HUES64 (cell line): ENCODE measurements around the gene ENTREP3.
A peak's percentile ranks its signal among the peaks of the same experiment; 100 is the strongest.

Experiments used
- H3K27ac ChIP-seq: 2 replicates; pipeline ENCODE4 v1.7.0; 2013; ENCODE audit warnings: low read depth, low read length, inconsistent platforms
- H3K27me3 ChIP-seq: 2 replicates; pipeline ENCODE4 v1.6.1; 2013; ENCODE audit warnings: mild to moderate bottlenecking, low read length; ENCODE audit not compliant: insufficient read depth
- H3K36me3 ChIP-seq: 2 replicates; pipeline ENCODE4 v1.6.1; 2013; ENCODE audit warnings: mild to moderate bottlenecking, low read length; ENCODE audit not compliant: insufficient read depth
- H3K4me1 ChIP-seq: 2 replicates; pipeline ENCODE4 v1.6.1; 2013; ENCODE audit warnings: mild to moderate bottlenecking, low read length, moderate library complexity; ENCODE audit not compliant: insufficient read depth
- H3K4me3 ChIP-seq: 2 replicates; pipeline ENCODE4 v1.5.1; 2013; ENCODE audit warnings: mild to moderate bottlenecking, low read length, moderate library complexity
- H3K9ac ChIP-seq: 2 replicates; pipeline ENCODE4 v1.6.1; 2013; ENCODE audit warnings: mild to moderate bottlenecking, low read depth, low read length
- H3K9me3 ChIP-seq: 2 replicates; pipeline ENCODE4 v1.6.1; 2013; ENCODE audit warnings: low read depth, low read length; ENCODE audit not compliant: insufficient read depth
- WGBS: fragments of 150-250, 120-280 bp; methylation state at CpG from one replicate; pipeline ENCODE4 v1.1.7; 2013; ENCODE audit warnings: missing lambda C conversion rate; 5-methylcytosine and 5-hydroxymethylcytosine counted together

ENTREP3 gene

DNA sequence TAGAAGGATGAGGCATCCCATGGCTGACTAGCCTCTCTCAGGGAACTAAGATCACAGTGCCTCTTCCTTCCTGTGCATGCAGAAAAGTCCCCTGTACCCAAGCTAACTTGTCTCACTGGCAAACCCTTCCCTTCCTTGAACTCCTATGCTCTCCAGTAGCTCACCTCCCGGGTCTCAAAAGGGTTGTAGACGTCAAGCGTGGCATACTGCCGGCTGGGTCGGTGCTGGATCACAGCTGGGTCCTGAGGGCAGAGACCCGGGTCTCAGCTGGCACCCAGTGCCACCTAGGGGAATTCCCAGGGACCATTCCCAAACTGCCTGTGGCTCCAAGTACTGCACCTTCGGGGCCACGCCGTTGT lies 6.2 kb upstream of the ENTREP3 start:
- 4% methylated on average over 9 of the region's 9 CpGs for WGBS
- Histone ChIP-seq H3K4me3 (peak overlapping the region; percentile 73), H3K9ac (peak overlapping the region; percentile 78), H3K4me1 (peaks cover 4% of the 10 kb centered on the region; the same call in 1 of the 2 replicates), H3K27ac (peak overlapping the region; percentile 6; the same call in 1 of the 2 replicates), H3K27me3 (no peaks in the 10 kb centered on the region), H3K36me3 (peaks cover 61% of the 10 kb centered on the region), H3K9me3 (no peaks in the 10 kb centered on the region)

DNA sequence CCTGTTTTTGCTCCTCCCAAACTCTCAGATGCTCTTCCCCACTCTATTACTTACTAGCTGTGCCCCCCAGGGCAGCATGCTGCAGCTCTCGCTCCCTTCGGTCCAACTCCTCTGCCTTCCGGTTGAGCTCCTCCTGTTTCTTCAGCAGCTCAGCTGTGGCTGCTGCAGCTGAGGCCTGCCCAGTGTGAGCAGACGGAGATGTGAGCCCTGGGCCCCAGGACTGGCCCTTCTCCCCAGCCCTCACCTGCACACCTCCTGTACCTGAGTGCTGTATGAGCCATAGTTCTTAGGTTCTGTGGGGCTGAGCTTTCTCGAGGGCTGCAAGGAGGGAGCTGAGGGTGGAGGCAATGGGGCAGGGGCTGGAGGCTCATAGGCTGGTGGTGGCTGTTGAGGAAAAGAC lies 5.0 kb upstream of the ENTREP3 start:
- H3K36me3 ChIP-seq: peaks cover 50% of the 10 kb centered on the region
- 94% methylated on average over 5 of the region's 5 CpGs for WGBS
- H3K4me1 ChIP-seq: peaks cover 8% of the 10 kb centered on the region; the same call in 1 of the 2 replicates
- no peak overlapping the region for H3K4me3 ChIP-seq
- no peak overlapping the region for H3K27ac ChIP-seq
- no peaks in the 10 kb centered on the region for H3K27me3 ChIP-seq
- H3K9ac ChIP-seq: no peak overlapping the region
- no peaks in the 10 kb centered on the region for H3K9me3 ChIP-seq

DNA sequence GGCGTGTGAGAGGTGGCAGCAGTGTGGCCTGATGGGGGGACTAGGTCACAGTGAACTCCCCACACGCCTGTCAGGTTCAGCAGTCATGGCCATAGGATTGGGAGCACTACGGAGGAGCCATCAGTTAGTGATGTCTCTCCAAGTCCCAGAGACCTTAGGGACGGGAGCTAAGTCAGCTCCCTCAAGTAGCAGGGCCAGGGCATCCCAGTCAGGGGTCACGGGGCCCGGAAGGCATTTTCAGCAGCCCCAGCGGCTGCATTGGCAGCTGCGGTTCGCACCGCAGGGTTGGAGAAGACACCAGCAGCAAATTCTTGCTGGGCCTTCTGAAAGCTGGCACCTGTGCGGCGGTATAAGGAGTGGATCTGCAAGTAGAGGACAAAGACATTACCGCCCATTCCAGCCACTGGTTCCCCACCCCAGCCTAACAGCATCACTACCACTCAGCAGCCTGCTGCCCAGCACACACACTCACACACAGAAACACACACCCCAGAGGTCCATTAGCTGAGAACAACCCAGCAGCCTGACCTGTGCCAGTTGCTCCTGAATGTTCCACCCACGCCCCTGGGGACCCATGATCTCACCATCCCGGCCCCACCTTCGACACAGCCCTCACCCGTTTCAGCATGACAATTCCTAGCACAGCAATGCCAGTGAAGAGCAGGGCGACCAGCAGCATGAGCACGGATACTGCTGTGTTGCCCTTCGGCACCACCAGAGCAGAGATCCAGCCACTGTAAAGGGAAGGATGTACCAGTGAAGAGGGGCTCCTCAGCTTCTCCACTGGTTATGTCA lies 972 bp upstream of the ENTREP3 start:
- Histone ChIP-seq H3K27ac (no peak overlapping the region), H3K4me1 (peaks cover 14% of the 10 kb centered on the region; the same call in 1 of the 2 replicates), H3K36me3 (peaks cover 24% of the 10 kb centered on the region), H3K4me3 (peak overlapping the region; percentile 79), H3K9me3 (no peaks in the 10 kb centered on the region), H3K27me3 (no peaks in the 10 kb centered on the region), H3K9ac (peak overlapping the region; percentile 61; the same call in 1 of the 2 replicates)
- 87% methylated on average over 20 of the region's 20 CpGs for WGBS

DNA sequence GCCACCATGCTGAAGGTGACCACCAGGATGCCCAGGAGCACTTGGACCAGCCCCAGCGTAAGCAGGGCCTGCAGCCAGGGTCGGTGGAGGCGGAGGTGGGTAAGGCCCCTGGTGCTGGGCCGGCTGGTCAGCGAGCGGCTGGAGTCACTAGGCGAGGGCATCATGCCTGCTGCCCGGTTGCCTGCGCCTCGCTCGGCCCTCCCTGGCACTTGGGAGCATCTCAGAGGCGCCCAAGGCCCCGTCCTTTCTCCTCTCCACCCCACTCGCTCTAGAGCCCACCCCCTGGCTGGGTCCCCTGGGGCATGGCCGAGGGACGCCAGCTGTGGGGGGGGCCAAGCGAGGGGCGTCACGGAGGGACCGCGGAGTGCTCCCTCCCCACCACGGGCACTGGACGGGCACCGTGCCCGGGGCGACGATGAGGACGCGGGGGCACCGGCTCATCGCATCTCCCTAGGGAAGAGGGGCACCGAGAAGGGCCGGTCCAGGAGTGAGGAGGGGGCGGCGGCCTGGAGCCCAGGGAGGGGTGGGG lies 505 bp downstream of the ENTREP3 start:
- 11% methylated on average over 35 of the region's 35 CpGs for WGBS
- no peaks in the 10 kb centered on the region for H3K27me3 ChIP-seq
- peak overlapping the region; percentile 79 for H3K4me3 ChIP-seq
- peak overlapping the region; percentile 23 for H3K9ac ChIP-seq
- H3K36me3 ChIP-seq: peaks cover 21% of the 10 kb centered on the region
- H3K9me3 ChIP-seq: no peaks in the 10 kb centered on the region
- peaks cover 12% of the 10 kb centered on the region; the same call in 1 of the 2 replicates for H3K4me1 ChIP-seq
- no peak overlapping the region for H3K27ac ChIP-seq

DNA sequence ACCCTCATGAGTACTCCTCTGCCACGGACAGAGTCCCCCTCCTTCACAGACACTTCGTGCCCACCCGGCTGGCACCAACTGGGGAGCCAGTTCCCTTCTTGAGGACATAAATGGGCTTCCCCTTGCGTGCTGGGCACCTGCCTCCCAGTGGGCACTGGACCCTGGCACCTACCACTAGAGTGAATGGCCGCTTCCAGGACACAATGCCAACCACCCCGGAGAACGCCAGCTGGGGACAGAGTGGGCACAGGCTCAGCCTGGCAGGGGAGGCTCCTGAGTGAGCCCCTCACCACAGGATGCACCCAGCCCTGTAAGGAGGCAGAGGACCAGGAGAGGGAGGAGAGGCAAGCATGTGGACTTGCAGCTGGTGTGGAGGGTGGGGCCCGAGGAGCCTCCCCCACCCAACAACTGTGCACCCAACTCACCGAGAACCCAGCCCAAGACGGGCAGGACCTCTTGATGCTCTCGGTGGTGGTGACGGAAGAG lies 1.0 kb downstream of the ENTREP3 start:
- WGBS: 76% methylated on average over 11 of the region's 12 CpGs
- H3K4me1 ChIP-seq: peaks cover 12% of the 10 kb centered on the region; the same call in 1 of the 2 replicates
- H3K9me3 ChIP-seq: no peaks in the 10 kb centered on the region
- no peak overlapping the region for H3K27ac ChIP-seq
- peaks cover 17% of the 10 kb centered on the region for H3K36me3 ChIP-seq
- H3K27me3 ChIP-seq: no peaks in the 10 kb centered on the region
- 0 out of 2 replicates have a peak overlapping the region, but pooled peaks have one; percentile 23 for H3K9ac ChIP-seq
- H3K4me3 ChIP-seq: peak overlapping the region; percentile 79

DNA sequence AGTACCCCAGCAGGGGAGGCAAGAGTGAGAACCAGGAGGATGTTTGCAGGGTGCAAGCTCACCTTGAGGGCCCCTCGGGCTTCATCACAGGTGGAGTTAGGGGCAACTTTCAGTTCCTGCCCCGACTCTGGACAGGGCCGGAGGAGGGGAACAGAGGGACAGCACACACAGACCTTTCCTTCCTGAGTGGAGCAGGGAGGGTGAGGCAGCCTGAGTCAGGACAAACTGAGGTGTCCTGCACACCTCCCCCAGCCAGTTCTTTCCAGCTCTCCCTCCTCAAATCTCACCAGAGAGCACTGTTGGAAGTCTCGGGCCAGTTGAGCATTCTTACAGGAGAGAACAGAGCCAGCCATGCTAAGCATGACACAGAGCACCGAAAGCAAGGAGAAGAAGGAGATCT lies 1.5 kb downstream of the ENTREP3 start:
- peaks cover 12% of the 10 kb centered on the region; the same call in 1 of the 2 replicates for H3K4me1 ChIP-seq
- H3K36me3 ChIP-seq: peaks cover 18% of the 10 kb centered on the region
- H3K4me3 ChIP-seq: peak overlapping the region; percentile 79
- H3K9ac ChIP-seq: no peak overlapping the region
- WGBS: 85% methylated on average over 5 of the region's 5 CpGs
- no peaks in the 10 kb centered on the region for H3K27me3 ChIP-seq
- no peaks in the 10 kb centered on the region for H3K9me3 ChIP-seq
- H3K27ac ChIP-seq: no peak overlapping the region

DNA sequence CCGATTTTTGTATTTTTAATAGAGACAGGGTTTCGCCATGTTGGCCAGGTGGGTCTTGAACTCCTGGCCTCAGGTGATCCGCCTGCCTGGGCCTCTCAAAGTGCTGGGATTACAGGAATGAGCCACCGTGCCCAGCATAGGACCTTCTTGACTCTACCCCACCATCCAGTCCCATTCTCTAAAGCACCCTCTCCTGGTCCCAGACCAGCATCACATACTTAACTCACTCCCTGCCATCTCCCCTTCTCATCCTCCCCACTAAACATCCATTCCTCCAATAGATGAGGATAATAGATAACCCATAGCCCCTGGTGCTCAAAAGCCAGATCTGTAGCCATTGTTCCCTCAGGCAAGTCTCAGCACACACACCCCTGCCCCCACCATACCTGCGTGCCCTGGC lies 2.1 kb downstream of the ENTREP3 start:
- Histone ChIP-seq H3K36me3 (peaks cover 17% of the 10 kb centered on the region), H3K4me3 (no peak overlapping the region), H3K4me1 (peaks cover 12% of the 10 kb centered on the region; the same call in 1 of the 2 replicates), H3K27me3 (no peaks in the 10 kb centered on the region), H3K9ac (no peak overlapping the region), H3K9me3 (no peaks in the 10 kb centered on the region), H3K27ac (no peak overlapping the region)
- WGBS: 88% methylated on average over 5 of the region's 5 CpGs

DNA sequence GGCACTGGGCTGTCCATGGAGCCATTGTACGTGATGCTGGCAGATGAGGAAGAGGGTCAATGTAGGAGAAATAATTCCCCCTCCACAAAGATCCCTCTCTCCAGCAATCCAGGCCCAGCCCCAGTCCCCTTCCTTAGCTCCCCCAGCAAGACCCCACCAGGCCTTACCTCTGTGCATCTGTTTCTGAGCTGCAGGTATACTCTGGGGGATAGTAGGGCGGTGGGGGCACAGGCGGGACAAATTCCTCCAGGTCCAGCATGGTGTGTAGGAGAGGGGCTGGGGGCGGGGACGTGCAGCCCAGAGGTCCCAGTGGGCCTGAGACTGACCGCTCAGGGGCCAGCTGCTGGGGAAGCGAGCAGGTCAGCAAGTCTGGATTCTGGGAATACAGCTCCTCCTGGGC lies 3.7 kb downstream of the ENTREP3 start:
- H3K36me3 ChIP-seq: peaks cover 18% of the 10 kb centered on the region; the same call in 1 of the 2 replicates
- peaks cover 12% of the 10 kb centered on the region; the same call in 1 of the 2 replicates for H3K4me1 ChIP-seq
- H3K9me3 ChIP-seq: no peaks in the 10 kb centered on the region
- H3K9ac ChIP-seq: no peak overlapping the region
- no peaks in the 10 kb centered on the region for H3K27me3 ChIP-seq
- WGBS: 94% methylated on average over 6 of the region's 7 CpGs
- H3K4me3 ChIP-seq: no peak overlapping the region
- H3K27ac ChIP-seq: no peak overlapping the region

DNA sequence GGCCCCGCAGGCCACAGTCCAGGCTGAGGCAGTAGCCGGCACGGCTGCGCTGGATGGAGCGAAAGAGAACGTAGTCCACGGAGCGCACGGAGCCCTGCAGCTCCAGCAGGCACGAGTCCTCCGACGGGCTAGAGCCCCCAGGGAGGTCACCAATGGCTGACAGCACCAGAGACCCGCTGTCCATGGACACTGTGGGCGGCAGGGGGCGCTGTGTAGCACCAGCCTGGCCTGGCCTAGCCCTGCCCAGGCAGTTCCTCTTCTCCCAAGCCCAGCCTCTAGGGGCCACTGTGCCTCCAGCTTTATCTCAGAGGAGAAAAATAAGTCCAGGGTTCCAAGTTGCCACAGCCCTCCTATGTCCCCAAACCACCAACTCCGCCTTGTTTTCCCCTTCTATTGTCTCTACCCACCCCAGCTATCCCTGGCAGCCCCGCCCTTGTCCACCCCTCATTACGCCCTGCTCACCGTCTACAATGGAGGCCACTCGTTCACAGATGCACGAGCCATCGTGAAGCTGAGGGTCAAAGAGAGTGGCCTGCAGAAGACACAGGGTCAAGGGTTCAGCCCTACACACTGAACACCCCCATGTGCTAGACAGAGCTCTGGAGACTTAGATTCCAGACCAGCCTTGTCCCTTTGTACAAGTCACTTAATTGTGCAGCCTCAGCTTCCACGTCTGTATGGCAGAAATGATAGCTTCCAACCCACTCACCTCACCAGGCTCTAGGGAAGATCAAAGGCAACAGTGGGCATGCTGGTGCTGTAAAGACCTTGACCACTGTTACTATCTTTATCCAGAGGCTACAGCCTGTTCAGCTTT lies 4.4 kb downstream of the ENTREP3 start:
- H3K9ac ChIP-seq: peak overlapping the region; percentile 40; the same call in 1 of the 2 replicates
- WGBS: 23% methylated on average over 23 of the region's 23 CpGs
- H3K27ac ChIP-seq: no peak overlapping the region
- H3K36me3 ChIP-seq: peaks cover 18% of the 10 kb centered on the region; the same call in 1 of the 2 replicates
- H3K9me3 ChIP-seq: no peaks in the 10 kb centered on the region
- H3K27me3 ChIP-seq: peaks cover 5% of the 10 kb centered on the region; the same call in 1 of the 2 replicates
- peak overlapping the region; percentile 63 for H3K4me3 ChIP-seq
- peaks cover 10% of the 10 kb centered on the region; the same call in 1 of the 2 replicates for H3K4me1 ChIP-seq

DNA sequence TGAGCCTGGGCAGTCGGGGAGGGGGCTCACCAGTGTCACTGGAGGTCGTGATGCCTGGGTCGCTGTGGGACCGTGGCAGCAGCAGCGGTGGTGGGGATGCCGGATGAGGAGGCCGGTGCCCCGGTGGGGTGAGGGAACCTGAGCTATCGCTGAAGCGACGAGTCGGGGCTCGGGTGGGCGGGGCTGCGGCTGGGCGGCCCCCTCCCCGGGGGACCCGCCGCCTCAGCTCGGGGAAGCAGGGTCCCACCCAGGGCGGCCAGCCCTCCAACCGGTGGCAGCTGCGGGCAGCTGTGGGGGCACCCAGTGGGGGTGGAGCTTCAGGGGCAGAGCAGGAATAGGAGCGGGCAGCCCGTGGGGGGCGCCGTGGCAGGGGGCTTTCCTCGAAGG lies 5.0 kb downstream of the ENTREP3 start:
- WGBS: 41% methylated on average over 28 of the region's 28 CpGs
- Histone ChIP-seq H3K9me3 (no peaks in the 10 kb centered on the region), H3K27ac (no peak overlapping the region), H3K36me3 (peaks cover 18% of the 10 kb centered on the region; the same call in 1 of the 2 replicates), H3K9ac (peak overlapping the region; percentile 40; the same call in 1 of the 2 replicates), H3K4me1 (peaks cover 10% of the 10 kb centered on the region; the same call in 1 of the 2 replicates), H3K27me3 (peaks cover 5% of the 10 kb centered on the region; the same call in 1 of the 2 replicates), H3K4me3 (peak overlapping the region; percentile 63)
